H7 (cell line): ENCODE results near the gene PTTG1. TPM values are rescaled to one million over a fixed set of nuclear protein-coding genes. Genes with fewer than 3 reads are reported as not detected.
A peak's percentile ranks its signal among the peaks of the same experiment; 100 is the strongest.

Experiments
- DNase-seq: peaks from one replicate; pipeline ENCODE4 v3.0.0; 2012
- H3K27me3 ChIP-seq: 2 replicates; pipeline ENCODE4 v1.6.0; 2011; ENCODE audit warnings: mild to moderate bottlenecking, low read length; ENCODE audit not compliant: control insufficient read depth, insufficient read depth
- H3K36me3 ChIP-seq: replicated peaks from 2 replicates; pipeline ENCODE4 v1.5.1; 2011; ENCODE audit warnings: low read length; ENCODE audit not compliant: control insufficient read depth, insufficient read depth
- H3K4me3 ChIP-seq: 2 replicates; pipeline ENCODE4 v1.5.1; 2011; ENCODE audit warnings: low read depth, mild to moderate bottlenecking, control low read depth, low read length, moderate library complexity; ENCODE audit not compliant: insufficient read depth
- total RNA-seq: library from RNA; depleted of rRNA; stranded (reverse); fragments of >200 nt; shearing (Covaris generic); gene quantifications from 2 replicates; pipeline ENCODE4 v1.2.3, GENCODE V29; 2014

PTTG1 gene
- total RNA-seq, 1 experiment from 2014 or later, result 372 TPM

- peak; percentile 71 for DNase-seq
- Histone ChIP-seq H3K4me3 (peak overlapping the region; percentile 4; the same call in 1 of the 2 replicates), H3K27me3 (no peaks in the 10 kb centered on the region), H3K36me3 (no peaks in the 10 kb centered on the region)
These were observed 16.9 kb downstream of the PTTG1 start for GRCh38 chr5:160438316-160439204.

- peak; percentile 78 for DNase-seq
- H3K4me3 ChIP-seq, result peak overlapping the region; percentile 4; the same call in 1 of the 2 replicates
These were observed 17.5 kb downstream of the PTTG1 start for GRCh38 chr5:160439205-160439600.

GRCh38 chr5:160441311-160441781 is 19.7 kb downstream of the PTTG1 start:
- H3K4me3 ChIP-seq, result no peak overlapping the region
- DNase-seq, result no peak
- H3K27me3 ChIP-seq, result no peaks in the 10 kb centered on the region
- H3K36me3 ChIP-seq, result no peaks in the 10 kb centered on the region

More at GRCh38 chr5:160439205-160439600, 17.5 kb downstream of the PTTG1 start:
- H3K36me3 ChIP-seq, result no peaks in the 10 kb centered on the region
- no peaks in the 10 kb centered on the region for H3K27me3 ChIP-seq

- H3K36me3 ChIP-seq, result no peaks in the 10 kb centered on the region
- no peak for DNase-seq
- no peak overlapping the region for H3K4me3 ChIP-seq
- H3K27me3 ChIP-seq, result no peaks in the 10 kb centered on the region
These were observed 21.3 kb downstream of the PTTG1 start for GRCh38 chr5:160442824-160443431.

GRCh38 chr5:160444407-160444806 is 22.8 kb downstream of the PTTG1 start:
- Histone ChIP-seq H3K4me3 (no peak overlapping the region), H3K36me3 (no peaks in the 10 kb centered on the region), H3K27me3 (no peaks in the 10 kb centered on the region)

GRCh38 chr5:160445132-160445531 is 23.5 kb downstream of the PTTG1 start:
- Histone ChIP-seq H3K36me3 (no peaks in the 10 kb centered on the region), H3K27me3 (no peaks in the 10 kb centered on the region), H3K4me3 (no peak overlapping the region)
- DNase-seq, result no peak

More at GRCh38 chr5:160444407-160444806, 22.8 kb downstream of the PTTG1 start:
- DNase-seq, result no peak

GRCh38 chr5:160445751-160446150 is 24.1 kb downstream of the PTTG1 start:
- Histone ChIP-seq H3K27me3 (no peaks in the 10 kb centered on the region), H3K4me3 (no peak overlapping the region), H3K36me3 (no peaks in the 10 kb centered on the region)
- DNase-seq, result no peak

- Histone ChIP-seq H3K4me3 (no peak overlapping the region), H3K27me3 (no peaks in the 10 kb centered on the region), H3K36me3 (no peaks in the 10 kb centered on the region)
- DNase-seq, result no peak
These were observed 27.2 kb downstream of the PTTG1 start for GRCh38 chr5:160448886-160449285.

- no peaks in the 10 kb centered on the region for H3K27me3 ChIP-seq
- H3K4me3 ChIP-seq, result no peak overlapping the region
- DNase-seq, result no peak
- H3K36me3 ChIP-seq, result no peaks in the 10 kb centered on the region
These were observed 27.8 kb downstream of the PTTG1 start for GRCh38 chr5:160449458-160449857.

- no peak for DNase-seq
- no peak overlapping the region for H3K4me3 ChIP-seq
- H3K27me3 ChIP-seq, result no peaks in the 10 kb centered on the region
- no peaks in the 10 kb centered on the region for H3K36me3 ChIP-seq
These were observed 28.7 kb downstream of the PTTG1 start for GRCh38 chr5:160450164-160450932.

- DNase-seq, result no peak
- Histone ChIP-seq H3K4me3 (no peak overlapping the region), H3K36me3 (no peaks in the 10 kb centered on the region), H3K27me3 (no peaks in the 10 kb centered on the region)
These were observed 29.6 kb downstream of the PTTG1 start for GRCh38 chr5:160451281-160451680.

- H3K36me3 ChIP-seq, result no peaks in the 10 kb centered on the region
- no peaks in the 10 kb centered on the region for H3K27me3 ChIP-seq
- no peak overlapping the region for H3K4me3 ChIP-seq
- DNase-seq, result no peak
These were observed 30.4 kb downstream of the PTTG1 start for GRCh38 chr5:160452036-160452435.

- Histone ChIP-seq H3K4me3 (no peak overlapping the region), H3K27me3 (no peaks in the 10 kb centered on the region), H3K36me3 (no peaks in the 10 kb centered on the region)
- no peak for DNase-seq
These were observed 31.1 kb downstream of the PTTG1 start for GRCh38 chr5:160452795-160453194.

GRCh38 chr5:160453751-160454150 is 32.1 kb downstream of the PTTG1 start:
- no peak for DNase-seq
- Histone ChIP-seq H3K4me3 (no peak overlapping the region), H3K36me3 (no peaks in the 10 kb centered on the region), H3K27me3 (no peaks in the 10 kb centered on the region)
